Measurements from ENCODE around the gene MED31. TPM values are rescaled to one million over a fixed set of nuclear protein-coding genes. Genes with fewer than 3 reads are reported as not detected.

Gene MED31
- total and polyA plus RNA-seq, 2 of the 13 experiments (the other 11 are each of a cell fraction or from before 2014, with no cell fraction given), result 19.0 to 20.9 TPM

DNA sequence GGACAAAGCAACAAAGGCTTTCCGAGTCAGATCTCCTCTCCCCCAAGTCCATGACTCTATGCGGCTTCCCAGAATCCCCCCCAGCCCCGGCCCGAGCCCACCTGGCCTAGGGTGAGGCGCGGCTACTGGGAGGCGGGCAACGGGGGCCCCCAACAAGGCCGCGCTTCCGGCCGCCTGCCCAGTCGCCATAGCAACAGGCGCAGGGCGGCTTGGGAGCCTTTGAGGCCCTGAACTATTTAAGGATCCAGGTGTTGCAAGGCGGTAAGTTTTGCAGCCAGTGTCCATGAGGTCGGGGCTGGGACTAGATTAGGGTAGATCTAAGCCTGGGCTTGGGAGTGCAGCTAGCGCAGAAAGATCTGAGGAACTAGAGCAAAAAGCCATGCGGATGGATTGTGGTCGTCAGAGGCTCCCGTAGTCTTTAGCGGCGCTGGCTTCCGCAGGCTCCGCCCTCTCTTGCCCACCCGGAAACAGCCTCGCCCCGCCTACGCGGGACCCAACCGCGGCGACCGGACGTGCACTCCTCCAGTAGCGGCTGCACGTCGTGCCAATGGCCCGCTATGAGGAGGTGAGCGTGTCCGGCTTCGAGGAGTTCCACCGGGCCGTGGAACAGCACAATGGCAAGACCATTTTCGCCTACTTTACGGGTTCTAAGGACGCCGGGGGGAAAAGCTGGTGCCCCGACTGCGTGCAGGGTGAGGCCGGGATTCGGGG lies 10.7 kb downstream of the MED31 start, which contains the start of the genes KIAA0753 and TXNDC17 (continued):
- TF ChIP-seq HNF4G (IDR thresholded peaks at IDR 0.05; ENCODE audit: borderline replicate concordance, low read depth, low read length), result peak; percentile 43; the same call in 1 of the 2 replicates
- no peak for TF ChIP-seq HNF4G (CRISPR knock-in tag; IDR thresholded peaks at IDR 0.05; ENCODE audit: borderline replicate concordance, low read depth)
- no peak for TF ChIP-seq POGZ (CRISPR knock-in tag; IDR thresholded peaks at IDR 0.05)
- peak; percentile 88 for TF ChIP-seq ZNF143 (CRISPR knock-in tag; IDR thresholded peaks at IDR 0.05)
- TF ChIP-seq, protein P1, sequence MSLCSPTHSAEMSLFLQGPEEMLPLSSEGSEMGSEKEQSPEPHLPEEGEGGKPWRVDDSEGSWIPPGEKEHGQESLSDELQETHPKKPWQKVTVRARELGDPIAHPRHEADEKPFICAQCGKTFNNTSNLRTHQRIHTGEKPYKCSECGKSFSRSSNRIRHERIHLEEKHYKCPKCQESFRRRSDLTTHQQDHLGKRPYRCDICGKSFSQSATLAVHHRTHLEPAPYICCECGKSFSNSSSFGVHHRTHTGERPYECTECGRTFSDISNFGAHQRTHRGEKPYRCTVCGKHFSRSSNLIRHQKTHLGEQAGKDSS (CRISPR knock-in tag; IDR thresholded peaks at IDR 0.05; ENCODE audit: borderline replicate concordance, low read depth), result peak; percentile 79; the same call in 1 of the 2 replicates
- TF ChIP-seq, protein P2, sequence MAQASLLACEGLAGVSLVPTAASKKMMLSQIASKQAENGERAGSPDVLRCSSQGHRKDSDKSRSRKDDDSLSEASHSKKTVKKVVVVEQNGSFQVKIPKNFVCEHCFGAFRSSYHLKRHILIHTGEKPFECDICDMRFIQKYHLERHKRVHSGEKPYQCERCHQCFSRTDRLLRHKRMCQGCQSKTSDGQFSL (CRISPR knock-in tag; IDR thresholded peaks at IDR 0.05), result 0 out of 2 replicates have a peak, but pooled peaks have one; percentile 24
- TF ChIP-seq PHF5A (CRISPR knock-in tag; IDR thresholded peaks at IDR 0.05; ENCODE audit: low read depth, unreplicated experiment), result no peak
- no peak for TF ChIP-seq ZNF251 (CRISPR knock-in tag; IDR thresholded peaks at IDR 0.05)
- no peak for TF ChIP-seq TAF15 (IDR thresholded peaks at IDR 0.05; ENCODE audit: low read depth, low read length, poor library complexity, severe bottlenecking)
- TF ChIP-seq ZNF317 (CRISPR knock-in tag; IDR thresholded peaks at IDR 0.05), result no peak; the same call in 1 of the 2 replicates
- TF ChIP-seq GZF1 (CRISPR knock-in tag; IDR thresholded peaks at IDR 0.05), result no peak
- no peak for TF ChIP-seq ZNF224 (CRISPR knock-in tag; IDR thresholded peaks at IDR 0.05)
- TF ChIP-seq ZNF12 (CRISPR knock-in tag; IDR thresholded peaks at IDR 0.05), result peak; percentile 42; the same call in 1 of the 2 replicates
- TF ChIP-seq, protein P3, sequence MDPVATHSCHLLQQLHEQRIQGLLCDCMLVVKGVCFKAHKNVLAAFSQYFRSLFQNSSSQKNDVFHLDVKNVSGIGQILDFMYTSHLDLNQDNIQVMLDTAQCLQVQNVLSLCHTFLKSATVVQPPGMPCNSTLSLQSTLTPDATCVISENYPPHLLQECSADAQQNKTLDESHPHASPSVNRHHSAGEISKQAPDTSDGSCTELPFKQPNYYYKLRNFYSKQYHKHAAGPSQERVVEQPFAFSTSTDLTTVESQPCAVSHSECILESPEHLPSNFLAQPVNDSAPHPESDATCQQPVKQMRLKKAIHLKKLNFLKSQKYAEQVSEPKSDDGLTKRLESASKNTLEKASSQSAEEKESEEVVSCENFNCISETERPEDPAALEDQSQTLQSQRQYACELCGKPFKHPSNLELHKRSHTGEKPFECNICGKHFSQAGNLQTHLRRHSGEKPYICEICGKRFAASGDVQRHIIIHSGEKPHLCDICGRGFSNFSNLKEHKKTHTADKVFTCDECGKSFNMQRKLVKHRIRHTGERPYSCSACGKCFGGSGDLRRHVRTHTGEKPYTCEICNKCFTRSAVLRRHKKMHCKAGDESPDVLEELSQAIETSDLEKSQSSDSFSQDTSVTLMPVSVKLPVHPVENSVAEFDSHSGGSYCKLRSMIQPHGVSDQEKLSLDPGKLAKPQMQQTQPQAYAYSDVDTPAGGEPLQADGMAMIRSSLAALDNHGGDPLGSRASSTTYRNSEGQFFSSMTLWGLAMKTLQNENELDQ (CRISPR knock-in tag; IDR thresholded peaks at IDR 0.05; ENCODE audit: borderline replicate concordance), result no peak
- TF ChIP-seq ZNF225 (CRISPR knock-in tag; IDR thresholded peaks at IDR 0.05), result peak; percentile 76; the same call in 1 of the 2 replicates
- TF ChIP-seq SOX5 (CRISPR knock-in tag; IDR thresholded peaks at IDR 0.05; ENCODE audit: borderline replicate concordance), result no peak; the same call in 1 of the 2 replicates
- TF ChIP-seq, protein P4, sequence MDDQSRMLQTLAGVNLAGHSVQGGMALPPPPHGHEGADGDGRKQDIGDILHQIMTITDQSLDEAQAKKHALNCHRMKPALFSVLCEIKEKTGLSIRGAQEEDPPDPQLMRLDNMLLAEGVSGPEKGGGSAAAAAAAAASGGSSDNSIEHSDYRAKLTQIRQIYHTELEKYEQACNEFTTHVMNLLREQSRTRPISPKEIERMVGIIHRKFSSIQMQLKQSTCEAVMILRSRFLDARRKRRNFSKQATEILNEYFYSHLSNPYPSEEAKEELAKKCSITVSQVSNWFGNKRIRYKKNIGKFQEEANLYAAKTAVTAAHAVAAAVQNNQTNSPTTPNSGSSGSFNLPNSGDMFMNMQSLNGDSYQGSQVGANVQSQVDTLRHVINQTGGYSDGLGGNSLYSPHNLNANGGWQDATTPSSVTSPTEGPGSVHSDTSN (CRISPR knock-in tag; IDR thresholded peaks at IDR 0.05; ENCODE audit: borderline replicate concordance), result no peak
- TF ChIP-seq PRPF4 (IDR thresholded peaks at IDR 0.05; ENCODE audit: low read depth, low read length, poor library complexity, severe bottlenecking), result no peak
- TF ChIP-seq ZNF34 (CRISPR knock-in tag; IDR thresholded peaks at IDR 0.05; ENCODE audit: borderline replicate concordance), result no peak
- TF ChIP-seq GABPB1 (CRISPR knock-in tag; IDR thresholded peaks at IDR 0.05), result peak; percentile 94
- TF ChIP-seq ZNF10 (CRISPR knock-in tag; IDR thresholded peaks at IDR 0.05; ENCODE audit: borderline replicate concordance, low read depth), result 0 out of 2 replicates have a peak, but pooled peaks have one; percentile 67
- no peak for TF ChIP-seq MED13 (CRISPR knock-in tag; IDR thresholded peaks at IDR 0.05)
- TF ChIP-seq, protein P5, sequence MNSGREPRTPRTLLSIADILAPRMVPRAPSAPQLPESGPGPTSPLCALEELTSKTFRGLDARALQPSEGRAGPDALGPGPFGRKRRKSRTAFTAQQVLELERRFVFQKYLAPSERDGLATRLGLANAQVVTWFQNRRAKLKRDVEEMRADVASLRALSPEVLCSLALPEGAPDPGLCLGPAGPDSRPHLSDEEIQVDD (CRISPR knock-in tag; IDR thresholded peaks at IDR 0.05; ENCODE audit: borderline replicate concordance), result no peak
- TF ChIP-seq HMG20A (CRISPR knock-in tag; IDR thresholded peaks at IDR 0.05; ENCODE audit: borderline replicate concordance), result no peak
- TF ChIP-seq RXRB (CRISPR knock-in tag; IDR thresholded peaks at IDR 0.05; ENCODE audit: borderline replicate concordance), result peak; percentile 62; the same call in 1 of the 2 replicates

Measured in HepG2 (cell line).